Activated CD8-positive, alpha-beta T cell treated with anti-CD3 and anti-CD28 coated beads, Interleukin-2, amount 10 ng/mL, durations not matched to agents 7 days and 5 days (primary cell): ENCODE data around the gene RREB1. TPM values are rescaled to one million over a fixed set of nuclear protein-coding genes. Genes with fewer than 3 reads are reported as not detected.
A peak's percentile ranks its signal among the peaks of the same experiment; 100 is the strongest.

Experiments used
- ATAC-seq: fragments of 150-1000 bp; cut with Tn5 transposase; one replicate; pipeline ENCODE4 v1.10.0; 2021; ENCODE audit warnings: moderate library complexity
- CTCF ChIA-PET: fragments of 350-600 bp; sonication (Branson Sonifier 250); formaldehyde crosslinking; loops from one replicate; lab custom pipeline; 2021; ENCODE audit warnings: antibody characterized with exemption; lab: Charles Lee
- POLR2A ChIA-PET: fragments of 350-600 bp; sonication (Branson Sonifier 250); formaldehyde crosslinking; loops from one replicate; lab custom pipeline; 2021; ENCODE audit warnings: antibody characterized with exemption; lab: Charles Lee
- DNase-seq: peaks from one replicate; pipeline ENCODE4 v3.0.0-alpha.2; 2020
- H3K27ac Mint-ChIP-seq: one replicate; pipeline ENCODE4 v1.8.0; 2021; ENCODE audit warnings: mild to moderate bottlenecking, mixed read lengths
- H3K27me3 Mint-ChIP-seq: one replicate; pipeline ENCODE4 v1.8.0; 2021; ENCODE audit warnings: low read depth, mixed read lengths
- H3K36me3 Mint-ChIP-seq: one replicate; pipeline ENCODE4 v1.8.0; 2021; ENCODE audit warnings: low read depth, mixed read lengths
- H3K4me1 Mint-ChIP-seq: one replicate; pipeline ENCODE4 v1.8.0; 2021; ENCODE audit warnings: low read depth, mixed read lengths
- H3K4me3 Mint-ChIP-seq: one replicate; pipeline ENCODE4 v1.8.0; 2021; ENCODE audit warnings: mild to moderate bottlenecking, mixed read lengths
- H3K9me3 Mint-ChIP-seq: one replicate; pipeline ENCODE4 v1.8.0; 2022; ENCODE audit warnings: mixed read lengths; ENCODE audit not compliant: insufficient read depth
- total RNA-seq, 2 experiments: library from RNA; stranded (reverse); gene quantifications; one replicate each; pipeline ENCODE4 v1.2.3, GENCODE V29; 2021

Gene RREB1
- total RNA-seq, 2 experiments from 2014 or later, result 27.5 to 29.0 TPM

GRCh38 chr6:7183707-7184106 is 75.9 kb downstream of the RREB1 start:
- Mint-ChIP-seq H3K9me3 (no peaks in the 10 kb centered on the region), H3K27me3 (no peaks in the 10 kb centered on the region), H3K4me3 (no peak overlapping the region), H3K27ac (no peak overlapping the region), H3K36me3 (peaks cover 64% of the 10 kb centered on the region), H3K4me1 (no peaks in the 10 kb centered on the region)
- ATAC-seq, result no peak
- POLR2A ChIA-PET, result no interaction called here
- CTCF ChIA-PET, result no interaction called here
- DNase-seq, result no peak

DNA sequence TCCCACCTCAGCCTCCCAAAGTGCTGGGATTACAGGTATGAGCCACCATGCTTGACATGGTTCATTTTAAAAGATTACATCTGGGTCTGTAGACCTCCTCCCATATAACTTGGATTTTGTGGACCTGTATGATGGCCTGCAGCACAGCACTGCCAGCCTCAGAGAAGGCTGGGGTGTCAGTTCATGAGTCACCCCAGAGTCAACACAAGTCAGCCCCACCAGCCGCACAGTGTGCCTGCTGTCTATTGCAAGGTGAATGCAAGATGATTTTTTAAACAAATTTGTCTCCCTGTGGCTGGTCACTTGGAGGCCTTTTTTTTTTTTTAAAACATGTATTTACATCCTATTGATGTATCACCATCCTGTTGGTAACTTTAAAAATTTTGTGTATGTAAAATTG is 76.7 kb downstream of the RREB1 start:
- ATAC-seq, result no peak
- Mint-ChIP-seq H3K36me3 (peaks cover 67% of the 10 kb centered on the region), H3K27ac (no peak overlapping the region), H3K4me1 (no peaks in the 10 kb centered on the region), H3K4me3 (no peak overlapping the region), H3K27me3 (no peaks in the 10 kb centered on the region), H3K9me3 (no peaks in the 10 kb centered on the region)
- POLR2A ChIA-PET, result no interaction called here
- CTCF ChIA-PET, result no interaction called here
- no peak for DNase-seq

DNA sequence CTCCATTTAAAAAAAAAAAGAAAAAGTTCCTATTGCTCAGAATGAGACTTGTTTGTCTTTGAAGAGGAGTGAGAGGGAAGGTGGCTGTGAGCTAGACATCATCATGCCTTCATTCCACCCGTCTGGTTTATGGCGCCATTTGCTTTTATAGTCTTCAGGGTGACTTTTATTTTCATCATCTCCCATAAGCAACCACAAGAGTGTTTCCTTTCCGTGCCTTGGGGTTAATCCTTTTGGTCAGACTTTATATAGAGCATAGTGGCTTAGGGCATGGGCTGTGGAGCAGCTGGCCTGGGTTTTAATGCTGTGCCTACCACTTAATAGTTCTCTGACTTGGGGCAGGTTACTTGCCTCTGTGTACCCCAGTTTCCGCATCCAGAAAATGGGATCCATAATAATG is 77.8 kb downstream of the RREB1 start:
- Mint-ChIP-seq H3K4me1 (no peaks in the 10 kb centered on the region), H3K27me3 (no peaks in the 10 kb centered on the region), H3K4me3 (no peak overlapping the region), H3K36me3 (peaks cover 66% of the 10 kb centered on the region), H3K27ac (no peak overlapping the region), H3K9me3 (no peaks in the 10 kb centered on the region)
- CTCF ChIA-PET, result no interaction called here
- DNase-seq, result no peak
- no peak for ATAC-seq
- POLR2A ChIA-PET, result no interaction called here

DNA sequence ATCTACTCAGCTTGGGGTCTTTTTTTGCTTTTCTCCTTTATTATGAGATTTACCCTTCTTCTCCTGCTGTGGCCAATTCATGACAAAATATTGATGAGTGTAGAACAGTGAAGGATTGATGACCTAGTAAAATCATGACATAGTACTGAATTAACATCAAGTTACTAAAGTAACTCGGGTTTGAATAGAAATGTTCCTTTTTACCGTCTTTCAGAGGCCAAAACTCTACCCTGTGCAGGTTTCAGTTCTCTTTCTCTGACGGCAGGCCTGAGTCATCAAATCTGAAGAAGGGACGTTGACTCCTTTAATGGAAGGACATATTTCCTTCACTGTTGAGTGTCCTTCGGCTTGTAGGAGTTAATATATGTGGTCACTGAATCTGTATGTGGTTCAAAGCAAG is 80.7 kb downstream of the RREB1 start:
- no peaks in the 10 kb centered on the region for H3K9me3 Mint-ChIP-seq
- ChIA-PET CTCF (no interaction called here), POLR2A (no interaction called here)
- no peak overlapping the region for H3K27ac Mint-ChIP-seq
- DNase-seq (no peak), ATAC-seq (no peak)
- no peak overlapping the region for H3K4me3 Mint-ChIP-seq
- no peaks in the 10 kb centered on the region for H3K4me1 Mint-ChIP-seq
- no peaks in the 10 kb centered on the region for H3K27me3 Mint-ChIP-seq
- peaks cover 67% of the 10 kb centered on the region for H3K36me3 Mint-ChIP-seq

DNA sequence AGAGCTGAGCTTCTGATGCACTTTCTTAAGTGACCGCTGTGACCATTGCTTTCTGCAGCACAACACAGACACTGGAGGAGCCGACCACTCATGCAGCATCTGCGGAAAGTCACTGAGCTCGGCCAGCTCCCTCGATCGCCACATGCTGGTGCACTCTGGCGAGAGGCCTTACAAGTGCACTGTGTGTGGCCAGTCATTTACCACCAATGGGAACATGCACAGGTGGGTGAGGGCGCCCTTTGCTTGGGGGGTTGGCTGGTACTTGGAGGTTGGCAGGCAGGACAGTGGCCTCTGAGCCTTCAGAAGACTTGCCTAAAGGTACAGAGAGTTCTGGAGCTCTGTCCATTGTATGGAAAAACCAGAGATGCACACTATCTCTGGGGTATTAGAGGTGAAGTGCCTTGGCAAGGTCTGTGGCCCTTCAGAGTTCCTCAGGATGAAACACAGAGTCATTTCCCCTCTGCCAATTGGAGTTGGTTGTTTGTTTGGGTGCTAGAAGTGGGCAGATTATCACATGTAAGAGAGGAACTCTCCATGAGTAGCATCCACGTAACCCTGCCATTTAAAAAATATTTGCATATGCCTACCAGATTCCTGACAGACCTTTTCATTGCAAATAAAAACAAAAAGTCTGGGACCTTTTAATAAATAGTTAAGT is 81.5 kb downstream of the RREB1 start:
- ATAC-seq (no peak), DNase-seq (no peak)
- no peak overlapping the region for H3K4me3 Mint-ChIP-seq
- POLR2A ChIA-PET, result no interaction called here
- no peaks in the 10 kb centered on the region for H3K27me3 Mint-ChIP-seq
- H3K27ac Mint-ChIP-seq, result no peak overlapping the region
- CTCF ChIA-PET, result no interaction called here
- H3K9me3 Mint-ChIP-seq, result no peaks in the 10 kb centered on the region
- peaks cover 69% of the 10 kb centered on the region for H3K36me3 Mint-ChIP-seq
- H3K4me1 Mint-ChIP-seq, result no peaks in the 10 kb centered on the region

DNA sequence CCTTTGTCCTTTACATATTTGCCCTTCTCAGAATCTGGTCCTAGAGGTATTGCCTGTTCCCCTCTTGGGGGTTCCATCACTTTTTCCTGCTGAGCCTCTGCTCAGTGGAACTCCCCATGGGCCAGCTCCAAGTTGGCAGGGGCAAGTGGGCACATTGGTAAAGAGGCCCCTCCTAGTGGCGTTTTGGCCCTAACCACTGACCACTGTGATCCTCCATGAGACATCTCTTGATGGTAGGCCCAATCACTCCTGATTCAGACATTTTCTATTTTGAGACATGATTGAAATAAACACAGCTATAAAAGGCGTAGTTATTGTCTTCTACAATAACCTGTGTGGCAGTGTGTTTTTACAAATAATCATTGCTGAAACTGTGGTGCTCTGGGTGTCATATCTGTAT is 83.0 kb downstream of the RREB1 start:
- Mint-ChIP-seq H3K9me3 (no peaks in the 10 kb centered on the region), H3K36me3 (peaks cover 66% of the 10 kb centered on the region), H3K4me1 (peaks cover 12% of the 10 kb centered on the region), H3K27ac (no peak overlapping the region), H3K27me3 (no peaks in the 10 kb centered on the region), H3K4me3 (no peak overlapping the region)
- ATAC-seq (no peak), DNase-seq (no peak)
- ChIA-PET CTCF (no interaction called here), POLR2A (no interaction called here)

- H3K36me3 Mint-ChIP-seq, result peaks cover 62% of the 10 kb centered on the region
- no peak for ATAC-seq
- CTCF ChIA-PET, result no interaction called here
- H3K27ac Mint-ChIP-seq, result no peak overlapping the region
- POLR2A ChIA-PET, result no interaction called here
- H3K4me3 Mint-ChIP-seq, result no peak overlapping the region
- peaks cover 27% of the 10 kb centered on the region for H3K4me1 Mint-ChIP-seq
- H3K27me3 Mint-ChIP-seq, result no peaks in the 10 kb centered on the region
- no peaks in the 10 kb centered on the region for H3K9me3 Mint-ChIP-seq
- DNase-seq, result no peak
These were observed 85.4 kb downstream of the RREB1 start for GRCh38 chr6:7193122-7193521.

- H3K27ac Mint-ChIP-seq, result no peak overlapping the region
- CTCF ChIA-PET, result no interaction called here
- peaks cover 27% of the 10 kb centered on the region for H3K4me1 Mint-ChIP-seq
- POLR2A ChIA-PET, result no interaction called here
- H3K9me3 Mint-ChIP-seq, result no peaks in the 10 kb centered on the region
- no peaks in the 10 kb centered on the region for H3K27me3 Mint-ChIP-seq
- no peak for DNase-seq
- ATAC-seq, result no peak
- H3K36me3 Mint-ChIP-seq, result peaks cover 52% of the 10 kb centered on the region
- no peak overlapping the region for H3K4me3 Mint-ChIP-seq
These were observed 86.9 kb downstream of the RREB1 start for GRCh38 chr6:7194657-7195056.

DNA sequence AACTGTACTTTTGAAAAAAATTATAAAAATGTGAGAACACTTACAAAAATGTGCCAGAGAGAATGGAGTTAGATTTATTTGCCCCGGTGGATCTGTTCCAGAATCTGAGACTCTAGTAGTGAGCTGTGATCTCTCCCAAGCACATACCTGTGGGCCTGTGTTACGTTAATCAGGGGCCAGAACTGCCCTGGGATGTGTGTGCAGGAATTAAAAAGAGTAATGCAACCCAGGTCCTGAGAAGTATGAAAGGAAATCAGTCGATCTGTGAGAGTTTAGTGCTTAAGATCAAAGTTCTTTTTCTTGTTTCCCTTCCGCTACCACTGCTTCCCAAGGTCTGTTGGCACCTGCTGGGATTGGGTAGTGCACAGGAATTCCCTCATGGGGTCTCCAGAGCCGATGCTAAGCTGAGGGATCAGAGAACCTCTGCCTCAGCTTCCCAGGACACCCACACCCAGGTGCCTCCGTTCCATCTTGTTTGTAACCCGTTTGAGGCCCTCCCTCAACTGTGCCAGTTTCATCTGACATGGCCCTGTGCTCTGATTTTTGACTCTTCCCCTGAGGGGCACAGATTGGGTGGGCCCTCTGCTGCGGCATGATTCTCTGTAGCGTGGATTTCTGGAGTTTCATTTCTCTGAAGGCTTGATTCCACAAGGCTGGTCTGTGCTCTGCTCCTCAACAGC is 87.7 kb downstream of the RREB1 start:
- ChIA-PET POLR2A (no interaction called here), CTCF (interaction anchor here (1.0 kb wide), 1 partner anchor 19 kb away, joined by 3 read pairs; no protein-coding TSS in a partner anchor)
- Mint-ChIP-seq H3K4me1 (peaks cover 27% of the 10 kb centered on the region), H3K27ac (peak overlapping the region; percentile 73), H3K9me3 (no peaks in the 10 kb centered on the region), H3K27me3 (no peaks in the 10 kb centered on the region), H3K36me3 (peaks cover 49% of the 10 kb centered on the region), H3K4me3 (peak overlapping the region; percentile 45)
- ATAC-seq (no peak), DNase-seq (no peak)

- ATAC-seq, result peak; percentile 86
- Mint-ChIP-seq H3K9me3 (no peaks in the 10 kb centered on the region), H3K27ac (peak overlapping the region; percentile 73), H3K27me3 (no peaks in the 10 kb centered on the region), H3K4me3 (peak overlapping the region; percentile 45), H3K36me3 (peaks cover 47% of the 10 kb centered on the region), H3K4me1 (peaks cover 27% of the 10 kb centered on the region)
- ChIA-PET CTCF (interaction anchor here (1.0 to 1.3 kb wide), 2 partner anchors 18 to 519 kb away, joined by 3 read pairs; no protein-coding TSS in a partner anchor), POLR2A (no interaction called here)
- peak; percentile 28 for DNase-seq
These were observed 88.2 kb downstream of the RREB1 start for GRCh38 chr6:7196019-7196402.

DNA sequence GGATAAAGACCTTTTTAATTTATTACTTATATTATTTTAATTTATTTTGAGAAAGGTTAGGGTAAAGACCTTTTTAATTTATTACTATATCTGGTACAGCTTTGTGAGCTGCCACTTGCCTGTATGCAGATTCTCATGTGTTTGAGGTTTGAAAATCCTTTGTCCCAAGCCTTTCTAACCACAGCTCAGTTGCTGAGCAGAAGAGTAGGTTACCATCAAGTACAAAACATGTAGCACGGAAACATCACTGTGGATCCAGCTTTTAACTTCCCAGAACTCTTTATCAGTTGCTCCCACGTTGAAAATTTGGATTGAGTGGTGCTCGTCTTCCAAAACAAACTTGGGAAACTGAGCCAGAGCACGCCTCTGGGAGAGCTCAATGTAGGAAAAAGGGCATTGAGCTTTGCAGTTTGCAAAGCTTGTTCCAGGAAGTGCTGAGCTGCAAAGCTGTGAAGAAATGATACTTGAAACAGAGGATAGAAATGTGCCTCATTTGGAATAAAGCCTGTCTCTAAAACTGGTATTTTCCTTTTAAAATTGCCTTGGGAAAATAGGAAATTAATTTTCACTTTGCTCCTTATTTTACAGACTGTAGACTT is 89.0 kb downstream of the RREB1 start:
- POLR2A ChIA-PET, result no interaction called here
- peaks cover 31% of the 10 kb centered on the region for H3K4me1 Mint-ChIP-seq
- H3K4me3 Mint-ChIP-seq, result no peak overlapping the region
- no peaks in the 10 kb centered on the region for H3K27me3 Mint-ChIP-seq
- DNase-seq, result no peak
- H3K27ac Mint-ChIP-seq, result no peak overlapping the region
- H3K36me3 Mint-ChIP-seq, result peaks cover 46% of the 10 kb centered on the region
- no peaks in the 10 kb centered on the region for H3K9me3 Mint-ChIP-seq
- CTCF ChIA-PET, result interaction anchor here (1.0 to 1.3 kb wide), 3 partner anchors 18 to 520 kb away, joined by 3 read pairs; no protein-coding TSS in a partner anchor
- no peak for ATAC-seq

DNA sequence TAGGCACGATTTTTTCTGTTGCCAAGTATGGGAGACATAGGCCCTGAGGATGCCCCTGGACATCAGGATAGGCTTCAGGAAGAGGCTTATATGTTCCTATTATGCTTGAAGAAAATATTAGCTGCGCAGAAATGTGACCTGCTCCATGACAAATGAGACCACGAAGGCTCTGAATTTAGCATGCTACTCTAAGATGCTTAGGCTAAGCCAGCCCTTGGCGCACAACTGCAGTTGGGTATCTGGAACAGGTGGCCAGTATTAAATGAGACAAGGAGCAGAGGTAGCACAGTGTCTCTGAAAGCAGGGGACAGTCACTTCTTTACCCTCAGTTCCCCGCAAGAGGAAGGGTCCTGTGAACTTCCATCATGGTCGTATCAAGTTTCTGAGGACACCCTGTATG is 90.0 kb downstream of the RREB1 start:
- H3K36me3 Mint-ChIP-seq, result peaks cover 43% of the 10 kb centered on the region
- H3K27ac Mint-ChIP-seq, result no peak overlapping the region
- H3K4me3 Mint-ChIP-seq, result no peak overlapping the region
- peaks cover 36% of the 10 kb centered on the region for H3K4me1 Mint-ChIP-seq
- H3K27me3 Mint-ChIP-seq, result no peaks in the 10 kb centered on the region
- ChIA-PET POLR2A (no interaction called here), CTCF (interaction anchor here (1.2 kb wide), 1 partner anchor 501 kb away, joined by 3 read pairs; no protein-coding TSS in a partner anchor)
- no peak for ATAC-seq
- DNase-seq, result no peak
- H3K9me3 Mint-ChIP-seq, result no peaks in the 10 kb centered on the region
